Endothelial cell (in vitro differentiated cells): Measurements from ENCODE around the gene MACF1. TPM values are rescaled to one million over a fixed set of nuclear protein-coding genes. Genes with fewer than 3 reads are reported as not detected.

ENCODE experiments used
- DNase-seq: peaks from one replicate; pipeline ENCODE4 v3.0.0; 2021; ENCODE audit warnings: low spot score
- H3K27ac Mint-ChIP-seq: one replicate; pipeline ENCODE4 v1.8.0; 2021; ENCODE audit warnings: mixed read lengths, inconsistent platforms; ENCODE audit not compliant: unreplicated experiment
- H3K27me3 Mint-ChIP-seq: one replicate; pipeline ENCODE4 v1.8.0; 2021; ENCODE audit warnings: mild to moderate bottlenecking, moderate library complexity, mixed read lengths, inconsistent platforms; ENCODE audit not compliant: unreplicated experiment
- H3K36me3 Mint-ChIP-seq: one replicate; pipeline ENCODE4 v1.8.0; 2021; ENCODE audit warnings: mild to moderate bottlenecking, low read depth, mixed read lengths, inconsistent platforms; ENCODE audit not compliant: unreplicated experiment
- H3K4me1 Mint-ChIP-seq: one replicate; pipeline ENCODE4 v1.8.0; 2021; ENCODE audit warnings: mild to moderate bottlenecking, mixed read lengths, inconsistent platforms; ENCODE audit not compliant: unreplicated experiment
- H3K4me3 Mint-ChIP-seq: one replicate; pipeline ENCODE4 v1.8.0; 2021; ENCODE audit warnings: mild to moderate bottlenecking, mixed read lengths, inconsistent platforms; ENCODE audit not compliant: unreplicated experiment
- H3K9me3 Mint-ChIP-seq: one replicate; pipeline ENCODE4 v1.8.0; 2021; ENCODE audit warnings: mixed read lengths, inconsistent platforms; ENCODE audit not compliant: unreplicated experiment
- total RNA-seq: library from RNA; stranded (reverse); fragmentation: NEBNext Ultra II Directional; extraction: Animal tissue kit (Norgen Biotek cat#: 25700); gene quantifications from one replicate; pipeline ENCODE4 v1.2.1, GENCODE V29; 2021; ENCODE audit not compliant: unreplicated experiment
- TF ChIP-seq, protein P1 (sequence below): fragments of 200-600 bp; sonication (generic); IDR thresholded peaks from one replicate; pipeline ENCODE4 v1.5.0; 2021; ENCODE audit warnings: antibody characterized with exemption; ENCODE audit not compliant: unreplicated experiment

The MACF1 gene
- total RNA-seq, 1 donor from 2014 or later = 511 TPM

DNA sequence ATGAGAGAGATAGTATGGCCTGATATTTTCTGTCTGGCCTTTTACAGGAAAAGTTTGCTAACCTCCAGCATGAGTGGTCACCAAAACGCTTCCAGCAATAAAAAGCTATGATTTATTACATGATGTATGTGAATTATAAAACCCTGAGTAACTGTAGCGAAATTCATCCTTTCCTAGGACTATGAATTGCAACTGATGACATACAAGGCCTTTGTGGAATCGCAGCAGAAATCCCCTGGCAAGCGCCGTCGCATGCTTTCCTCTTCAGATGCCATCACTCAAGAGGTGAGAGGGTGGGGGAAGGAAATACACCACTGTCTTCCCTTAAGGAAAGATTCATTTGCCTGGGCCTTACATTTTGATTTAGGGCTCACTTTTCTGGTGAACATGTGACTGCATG, 117.9 kb downstream of the MACF1 start:
- Mint-ChIP-seq H3K4me3 (no peak overlapping the region), H3K27ac (no peak overlapping the region), H3K27me3 (no peaks in the 10 kb centered on the region), H3K36me3 (peaks cover 44% of the 10 kb centered on the region), H3K4me1 (peaks cover 15% of the 10 kb centered on the region), H3K9me3 (no peaks in the 10 kb centered on the region)
- no peak for DNase-seq
- TF ChIP-seq, protein P1, sequence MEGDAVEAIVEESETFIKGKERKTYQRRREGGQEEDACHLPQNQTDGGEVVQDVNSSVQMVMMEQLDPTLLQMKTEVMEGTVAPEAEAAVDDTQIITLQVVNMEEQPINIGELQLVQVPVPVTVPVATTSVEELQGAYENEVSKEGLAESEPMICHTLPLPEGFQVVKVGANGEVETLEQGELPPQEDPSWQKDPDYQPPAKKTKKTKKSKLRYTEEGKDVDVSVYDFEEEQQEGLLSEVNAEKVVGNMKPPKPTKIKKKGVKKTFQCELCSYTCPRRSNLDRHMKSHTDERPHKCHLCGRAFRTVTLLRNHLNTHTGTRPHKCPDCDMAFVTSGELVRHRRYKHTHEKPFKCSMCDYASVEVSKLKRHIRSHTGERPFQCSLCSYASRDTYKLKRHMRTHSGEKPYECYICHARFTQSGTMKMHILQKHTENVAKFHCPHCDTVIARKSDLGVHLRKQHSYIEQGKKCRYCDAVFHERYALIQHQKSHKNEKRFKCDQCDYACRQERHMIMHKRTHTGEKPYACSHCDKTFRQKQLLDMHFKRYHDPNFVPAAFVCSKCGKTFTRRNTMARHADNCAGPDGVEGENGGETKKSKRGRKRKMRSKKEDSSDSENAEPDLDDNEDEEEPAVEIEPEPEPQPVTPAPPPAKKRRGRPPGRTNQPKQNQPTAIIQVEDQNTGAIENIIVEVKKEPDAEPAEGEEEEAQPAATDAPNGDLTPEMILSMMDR = no peak

DNA sequence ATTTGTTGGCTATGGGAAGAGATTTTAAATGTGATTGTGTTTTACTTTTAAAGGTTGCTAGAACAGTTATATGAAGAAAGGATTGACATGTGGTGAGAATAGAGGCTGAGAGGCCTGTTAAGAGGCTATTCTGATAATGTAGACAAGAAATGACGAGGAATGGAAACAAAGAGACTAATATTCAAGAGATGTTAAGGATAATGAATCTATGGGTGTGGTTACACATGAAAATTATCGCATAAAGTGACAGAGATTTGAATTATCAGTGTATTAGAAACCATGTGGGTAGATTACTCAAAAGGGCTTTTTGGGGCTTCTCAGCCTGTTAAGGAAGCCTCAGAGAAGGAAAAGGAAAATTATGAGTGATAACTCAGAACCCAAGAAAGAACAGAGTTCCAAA, 120.4 kb downstream of the MACF1 start:
- no peak overlapping the region for H3K27ac Mint-ChIP-seq
- DNase-seq = no peak
- peaks cover 3% of the 10 kb centered on the region for H3K27me3 Mint-ChIP-seq
- no peaks in the 10 kb centered on the region for H3K9me3 Mint-ChIP-seq
- H3K4me3 Mint-ChIP-seq = no peak overlapping the region
- no peaks in the 10 kb centered on the region for H3K4me1 Mint-ChIP-seq
- peaks cover 37% of the 10 kb centered on the region for H3K36me3 Mint-ChIP-seq
- TF ChIP-seq, protein P1 = no peak

DNA sequence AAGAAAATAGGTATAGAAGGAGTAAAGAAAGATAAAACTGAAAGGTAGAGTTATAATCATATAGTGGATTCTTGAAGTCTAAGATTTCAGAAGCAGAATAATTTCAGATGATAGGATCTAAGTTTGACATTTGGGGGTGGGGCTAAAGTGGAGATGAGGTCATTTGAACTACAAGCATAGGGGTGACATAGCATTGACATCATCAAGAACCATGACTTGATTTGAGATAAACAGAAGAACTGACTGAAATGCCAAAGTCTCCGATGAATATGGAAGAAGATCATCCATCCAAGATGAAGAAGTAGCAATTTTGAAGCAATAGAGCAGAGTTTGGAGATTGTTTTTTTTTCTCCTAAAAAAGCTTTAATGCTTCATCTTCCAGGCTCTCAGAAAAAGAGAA, 122.3 kb downstream of the MACF1 start:
- peaks cover 29% of the 10 kb centered on the region for H3K36me3 Mint-ChIP-seq

DNA sequence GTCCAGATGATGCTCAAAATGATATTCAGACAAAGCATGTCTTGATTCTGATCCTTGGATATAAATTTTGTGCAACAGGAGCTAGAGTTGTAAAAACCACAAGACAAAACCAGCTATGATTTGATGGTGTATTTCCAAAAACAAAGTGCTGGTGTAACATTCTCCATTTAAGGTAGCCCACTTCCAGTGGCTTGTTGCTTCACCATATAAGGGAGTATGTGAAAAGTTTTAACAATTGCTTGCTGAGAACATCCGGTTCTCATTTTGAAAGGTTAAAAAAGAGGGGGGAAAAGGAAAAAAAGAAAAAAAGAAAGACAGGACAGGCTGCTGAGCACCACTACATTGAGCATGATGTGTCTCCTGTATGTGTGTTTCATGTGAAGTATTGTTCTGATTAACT, 123.6 kb downstream of the MACF1 start:
- H3K27ac Mint-ChIP-seq = no peak overlapping the region
- H3K9me3 Mint-ChIP-seq = no peaks in the 10 kb centered on the region
- H3K4me1 Mint-ChIP-seq = no peaks in the 10 kb centered on the region
- TF ChIP-seq, protein P1 = no peak
- no peak for DNase-seq
- peaks cover 32% of the 10 kb centered on the region for H3K36me3 Mint-ChIP-seq
- H3K27me3 Mint-ChIP-seq = peaks cover 3% of the 10 kb centered on the region
- no peak overlapping the region for H3K4me3 Mint-ChIP-seq

More for the DNA sequence above, 122.3 kb downstream of the MACF1 start:
- H3K27me3 Mint-ChIP-seq = peaks cover 3% of the 10 kb centered on the region
- H3K4me3 Mint-ChIP-seq = no peak overlapping the region
- TF ChIP-seq, protein P1 = no peak
- no peak for DNase-seq
- no peak overlapping the region for H3K27ac Mint-ChIP-seq
- no peaks in the 10 kb centered on the region for H3K4me1 Mint-ChIP-seq
- no peaks in the 10 kb centered on the region for H3K9me3 Mint-ChIP-seq

DNA sequence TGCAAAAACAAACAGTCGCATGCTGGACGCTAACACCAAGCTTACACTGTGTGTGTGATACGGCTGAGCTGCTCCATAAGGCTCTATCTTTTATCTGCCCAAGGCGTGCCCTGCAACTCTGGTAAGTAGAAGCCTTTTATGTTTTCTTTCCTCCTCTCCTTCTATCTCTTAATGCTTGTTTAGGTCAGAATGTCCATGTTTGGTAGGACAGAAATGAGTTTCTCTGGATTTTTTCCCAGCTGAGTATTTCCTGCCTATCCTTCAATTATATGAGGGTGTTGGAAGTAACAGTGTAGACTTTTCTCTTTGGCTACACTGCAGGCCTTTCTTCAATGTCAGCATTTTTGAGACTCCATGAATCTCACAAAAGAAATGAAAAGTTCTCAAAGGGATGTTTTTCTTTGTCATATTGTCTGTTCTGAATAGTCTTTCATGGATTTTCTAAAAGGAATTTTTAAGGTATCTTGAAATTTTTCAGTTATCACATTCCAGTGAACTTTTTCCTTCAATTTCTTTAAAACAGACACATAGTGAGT, 124.2 kb downstream of the MACF1 start:
- no peaks in the 10 kb centered on the region for H3K4me1 Mint-ChIP-seq
- H3K9me3 Mint-ChIP-seq = no peaks in the 10 kb centered on the region
- TF ChIP-seq, protein P1 = no peak

More for the DNA sequence above, 124.2 kb downstream of the MACF1 start:
- H3K27ac Mint-ChIP-seq = no peak overlapping the region
- peaks cover 3% of the 10 kb centered on the region for H3K27me3 Mint-ChIP-seq
- DNase-seq = no peak
- H3K4me3 Mint-ChIP-seq = no peak overlapping the region
- peaks cover 34% of the 10 kb centered on the region for H3K36me3 Mint-ChIP-seq
